GM18868 (cell line): Measurements from ENCODE around the gene S100A6.
A peak's percentile ranks its signal among the peaks of the same experiment; 100 is the strongest.
"Not testable (repeated sequence)": the region's sequence is repeated elsewhere in the genome, so short reads cannot be mapped to it uniquely, and the experiment has no call there.

Experiments
- ATAC-seq: cut with Tn5 transposase; IDR thresholded peaks from one replicate; pipeline ENCODE4 v1.9.1; 2021; ENCODE audit warnings: mild to moderate bottlenecking, moderate library complexity; ENCODE audit not compliant: unreplicated experiment

S100A6 gene

DNA sequence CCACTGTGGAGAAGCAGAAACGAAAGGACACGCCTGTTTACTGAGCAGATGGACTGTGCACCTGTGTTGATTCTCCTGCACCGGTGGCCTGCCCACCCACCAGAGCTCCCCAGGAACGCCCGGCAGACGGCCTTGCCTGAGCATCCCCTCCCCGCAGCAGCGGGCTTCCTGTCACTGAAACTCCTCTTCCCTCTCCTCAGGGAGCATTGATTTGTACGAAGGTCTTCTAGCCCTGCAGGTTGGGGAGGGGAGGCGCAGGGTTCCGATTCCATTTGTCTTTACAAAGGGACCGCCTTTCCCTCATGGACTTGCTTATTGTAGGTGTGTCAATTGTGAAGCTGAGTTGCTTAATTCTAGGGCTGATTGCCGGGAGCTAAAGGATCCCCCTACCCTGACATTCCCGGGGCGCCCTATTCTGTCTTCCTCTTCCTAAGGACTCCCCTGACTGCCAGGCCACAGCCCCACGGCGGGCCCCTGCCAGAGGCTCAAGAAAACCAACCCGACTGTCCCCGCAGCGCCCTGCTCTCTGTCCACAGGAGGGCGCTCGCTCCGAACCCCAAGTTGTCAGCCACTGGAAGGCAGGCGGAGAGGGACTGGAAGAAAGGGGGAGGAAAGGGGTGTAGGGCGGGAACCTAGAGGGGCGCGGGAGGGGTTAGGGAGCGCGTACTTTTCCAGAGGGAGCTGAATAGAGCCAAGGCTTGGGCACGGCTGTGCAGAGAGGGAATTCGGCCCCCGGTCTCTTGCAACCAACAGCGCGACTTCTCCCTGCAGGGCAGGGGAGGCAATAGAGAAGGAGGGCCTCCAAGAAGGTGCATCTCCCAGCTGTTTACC is 2.8 kb downstream of the S100A6 start:
- no peak for ATAC-seq

DNA sequence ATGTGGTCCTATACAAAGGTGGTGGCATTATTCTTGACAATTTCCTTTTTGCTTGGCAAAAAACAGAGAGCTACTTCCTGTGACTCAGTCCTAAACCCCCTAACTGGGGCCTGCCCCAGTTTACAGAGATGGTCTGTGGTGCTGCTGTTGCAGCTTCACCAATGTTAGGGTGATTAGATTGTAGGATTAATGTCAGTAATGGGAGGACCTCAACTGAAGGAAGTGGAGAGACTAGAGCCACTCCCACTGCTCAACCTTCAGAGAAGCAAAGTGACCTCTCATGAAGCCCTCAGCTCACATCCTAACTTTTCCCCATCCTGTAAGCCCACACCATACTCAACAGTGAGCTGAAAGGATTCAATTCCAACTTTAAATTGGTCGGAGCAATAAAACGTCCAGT is 3.6 kb downstream of the S100A6 start:
- no peak for ATAC-seq

DNA sequence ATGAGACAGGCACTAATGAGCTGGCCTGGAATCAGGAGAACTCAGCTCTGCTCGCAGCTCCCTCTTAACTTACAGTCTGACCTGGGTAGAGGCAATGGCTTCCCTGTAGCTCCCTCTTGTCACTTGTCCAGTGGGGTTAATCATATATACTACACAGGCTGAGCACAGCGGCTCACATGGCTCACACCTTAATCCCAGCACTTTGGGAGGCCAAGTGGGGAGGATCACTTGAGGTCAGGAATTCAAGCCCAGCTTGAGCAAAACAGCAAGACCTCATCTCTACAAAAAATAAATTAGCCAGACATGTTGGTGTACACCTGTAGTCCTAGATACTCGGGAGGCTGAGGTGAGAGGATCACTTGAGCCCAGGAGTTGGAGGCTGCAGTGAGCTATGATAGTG is 4.2 kb downstream of the S100A6 start:
- ATAC-seq: no peak

DNA sequence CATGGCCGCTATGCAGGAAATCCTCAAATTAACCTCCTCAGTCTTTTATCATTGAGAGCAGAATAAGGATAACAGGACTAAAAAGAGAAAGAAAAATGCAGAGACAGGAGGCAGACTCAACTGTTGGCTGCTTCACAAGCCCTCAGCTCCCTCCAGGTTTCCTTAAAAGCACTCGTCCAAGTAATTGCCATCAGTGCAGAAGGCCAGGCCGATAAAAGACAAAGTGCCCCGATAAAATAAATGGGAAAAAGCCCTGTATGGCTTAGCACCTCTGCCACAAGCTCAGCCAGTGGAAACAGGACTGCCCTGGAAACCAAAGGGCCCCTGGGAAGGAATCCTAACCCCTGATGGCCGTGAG is 8.1 kb downstream of the S100A6 start:
- ATAC-seq: no peak

DNA sequence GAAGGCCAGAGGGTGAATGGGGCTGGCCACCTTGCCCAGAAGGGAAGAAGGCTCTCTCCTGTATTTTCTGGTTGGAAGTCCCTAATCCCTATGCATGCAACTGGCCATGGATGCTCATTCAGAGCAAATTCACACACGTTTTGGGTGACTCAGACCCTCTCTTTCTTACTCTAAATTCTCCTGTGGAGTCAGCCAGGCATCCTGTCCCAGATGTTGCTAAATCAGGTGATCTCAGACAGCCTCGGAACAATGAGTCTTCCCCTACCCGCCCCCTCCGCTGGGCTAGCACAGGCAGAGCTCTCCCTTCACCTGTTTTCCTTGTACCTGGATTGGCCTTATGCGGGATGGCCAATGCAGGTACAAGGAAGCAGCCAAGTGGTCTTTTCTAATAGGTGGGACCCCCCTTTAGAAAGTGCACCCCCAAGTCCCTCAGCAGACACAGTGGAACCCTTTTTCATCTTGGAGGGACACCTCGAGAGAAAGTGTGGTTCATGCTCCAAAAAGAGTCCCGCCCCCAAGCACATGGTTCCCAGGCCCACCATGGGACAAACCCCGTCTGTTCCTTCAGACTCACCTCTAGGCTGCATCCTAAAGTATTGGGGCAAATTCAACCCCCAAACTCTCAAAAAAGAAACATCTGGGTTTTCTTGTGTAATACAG is 8.6 kb downstream of the S100A6 start:
- no peak for ATAC-seq

DNA sequence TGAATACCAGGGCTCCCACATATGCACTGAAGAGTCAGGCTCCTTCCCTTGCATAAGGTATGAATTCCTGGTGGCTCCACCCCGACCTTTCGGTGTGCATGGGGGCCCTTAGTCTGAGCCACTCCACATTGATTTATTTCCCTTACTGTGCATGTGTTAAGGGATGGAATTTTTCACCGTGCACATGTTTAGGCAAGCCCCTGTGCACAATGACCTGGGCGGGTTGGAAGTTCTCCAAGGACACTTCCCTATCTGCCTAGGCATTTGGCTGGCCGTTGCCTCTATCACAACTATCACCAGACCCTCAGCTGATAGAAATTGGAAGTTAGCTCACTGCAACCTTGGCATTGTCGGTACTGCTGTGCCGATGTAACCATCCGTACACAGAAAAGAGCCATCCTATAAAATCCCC is 9.7 kb downstream of the S100A6 start:
- no peak for ATAC-seq

DNA sequence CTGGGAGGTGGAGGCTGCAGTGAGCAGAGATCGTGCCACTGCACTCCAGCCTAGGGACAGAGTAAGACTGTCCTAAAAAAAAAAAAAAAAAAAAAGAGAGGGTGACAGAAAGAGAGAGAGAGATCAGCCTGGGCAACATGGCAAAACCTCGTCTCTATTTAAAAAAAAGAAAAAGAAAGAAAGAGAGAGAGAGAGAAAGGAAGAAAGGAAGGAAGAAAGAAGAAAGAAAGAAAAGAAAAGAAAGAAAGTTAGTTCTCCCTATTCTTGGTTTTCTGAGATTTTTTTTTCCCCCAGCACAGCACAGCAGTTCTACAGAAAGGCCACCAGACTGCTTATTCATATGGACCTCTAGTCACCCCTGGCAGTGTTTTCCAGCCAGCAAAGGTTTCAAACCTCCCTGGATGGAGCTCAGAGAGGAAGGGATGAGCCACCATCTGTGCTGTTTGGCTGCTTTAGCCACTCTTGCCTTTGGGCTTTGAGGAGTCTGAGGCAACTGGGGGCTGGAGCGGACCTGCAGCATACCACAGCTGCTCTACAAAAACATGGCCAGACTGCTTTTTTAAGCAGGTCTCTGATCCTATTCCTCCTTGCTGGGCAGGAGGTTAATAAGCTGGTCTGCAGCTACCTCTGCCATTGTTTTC is 10.6 kb downstream of the S100A6 start:
- no peak for ATAC-seq

DNA sequence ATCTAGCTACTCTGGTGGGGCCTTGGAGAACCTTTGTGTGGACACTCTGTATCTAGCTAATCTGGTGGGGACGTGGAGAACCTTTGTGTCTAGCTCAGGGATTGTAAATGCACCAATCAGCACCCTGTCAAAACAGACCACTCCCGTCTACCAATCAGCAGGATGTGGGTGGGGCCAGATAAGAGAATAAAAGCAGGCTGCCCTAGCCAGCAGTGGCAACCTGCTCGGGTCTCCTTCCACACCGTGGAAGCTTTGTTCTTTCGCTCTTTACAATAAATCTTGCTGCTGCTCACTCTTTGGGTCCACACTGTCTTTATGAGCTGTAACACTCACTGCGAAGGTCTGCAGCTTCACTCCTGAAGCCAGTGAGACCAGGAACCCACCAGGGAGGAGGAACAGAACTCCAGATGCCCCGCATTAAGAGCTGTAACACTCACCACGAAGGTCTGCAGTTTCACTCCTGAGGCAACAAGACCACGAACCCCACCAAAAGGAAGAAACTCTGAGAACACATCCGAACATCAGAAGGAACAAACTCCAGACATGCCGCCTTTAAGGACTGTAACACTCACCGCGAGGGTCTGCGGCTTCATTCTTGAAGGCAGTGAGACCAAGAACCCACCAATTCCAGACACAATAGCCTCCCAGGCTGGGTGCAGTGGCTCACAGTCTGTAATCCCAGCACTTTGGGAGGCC is 13.3 kb downstream of the S100A6 start:
- not testable (repeated sequence) for ATAC-seq

DNA sequence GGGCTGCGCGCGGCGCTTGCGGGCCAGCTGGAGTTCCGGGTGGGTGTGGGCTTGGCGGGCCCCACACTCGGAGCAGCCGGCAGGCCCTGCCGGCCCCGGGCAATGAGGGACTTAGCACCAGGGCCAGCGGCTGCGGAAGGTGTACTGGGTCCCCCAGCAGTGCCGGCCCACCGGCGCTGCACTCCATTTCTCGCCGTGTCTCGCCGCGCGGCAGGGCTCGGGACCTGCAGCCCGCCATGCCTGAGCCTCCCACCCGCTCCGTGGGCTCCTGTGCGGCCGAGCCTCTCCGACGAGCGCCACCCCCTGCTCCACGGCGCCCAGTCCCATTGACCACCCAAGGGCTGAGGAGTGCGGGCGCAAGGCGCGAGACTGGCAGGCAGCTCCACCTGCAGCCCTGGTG is 14.0 kb downstream of the S100A6 start:
- ATAC-seq: not testable (repeated sequence)

DNA sequence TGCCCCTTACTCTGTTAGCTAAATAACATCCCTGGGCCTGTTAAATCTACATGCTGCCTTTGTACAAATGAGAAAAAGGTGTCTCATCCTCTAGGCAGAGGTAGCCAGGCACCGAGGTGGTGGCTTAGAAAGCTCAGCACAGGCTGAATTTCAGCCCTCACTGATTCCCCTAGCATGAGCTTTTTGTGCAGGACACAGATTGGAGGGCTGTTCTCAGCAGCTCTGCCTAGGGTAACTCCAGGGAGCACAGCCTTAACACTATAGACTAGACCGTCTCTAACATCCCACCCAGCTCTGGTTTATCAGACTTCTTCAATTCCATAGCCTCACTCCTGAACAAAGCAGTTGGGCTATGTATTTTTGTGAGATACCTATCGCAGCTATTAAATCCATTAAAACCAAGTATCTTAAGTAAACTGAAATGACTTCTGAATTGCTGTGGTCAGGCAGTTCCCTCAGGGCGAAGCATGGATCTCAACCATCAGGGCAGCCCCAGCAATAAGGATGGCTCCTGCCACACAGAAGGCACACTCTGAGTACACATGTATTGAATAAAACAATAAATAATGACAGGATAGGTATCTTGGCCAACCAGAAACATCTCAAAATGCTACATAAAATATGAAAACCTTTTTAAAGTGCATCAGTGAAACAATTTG is 14.8 kb downstream of the S100A6 start:
- ATAC-seq: no peak

DNA sequence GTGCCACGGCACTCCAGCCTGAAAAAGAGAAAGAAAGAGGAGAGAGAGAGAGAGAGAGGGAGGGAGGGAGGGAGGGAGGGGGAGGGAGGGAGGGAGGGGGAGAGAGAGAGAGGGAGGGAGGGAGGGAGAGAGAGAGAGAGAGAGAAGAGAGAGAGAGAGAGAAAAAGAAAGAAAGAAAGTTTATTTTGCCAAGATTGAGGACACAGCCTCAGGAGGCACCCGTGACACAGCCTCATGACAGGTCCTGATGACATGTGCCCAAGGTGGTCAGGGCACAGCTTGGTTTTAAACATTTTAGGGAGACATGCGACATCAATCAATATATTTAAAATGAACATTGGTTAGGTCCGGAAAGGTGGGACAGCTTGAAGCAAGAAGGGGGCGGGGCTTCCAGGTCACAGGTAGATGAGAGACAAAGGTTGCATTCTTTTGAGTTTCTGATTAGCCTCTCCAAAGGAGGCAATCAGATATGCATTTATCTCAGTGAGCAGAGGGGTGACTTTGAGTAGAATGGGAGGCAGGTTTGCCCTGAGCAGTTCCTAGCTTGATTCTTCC is 15.6 kb downstream of the S100A6 start:
- not testable (repeated sequence) for ATAC-seq

DNA sequence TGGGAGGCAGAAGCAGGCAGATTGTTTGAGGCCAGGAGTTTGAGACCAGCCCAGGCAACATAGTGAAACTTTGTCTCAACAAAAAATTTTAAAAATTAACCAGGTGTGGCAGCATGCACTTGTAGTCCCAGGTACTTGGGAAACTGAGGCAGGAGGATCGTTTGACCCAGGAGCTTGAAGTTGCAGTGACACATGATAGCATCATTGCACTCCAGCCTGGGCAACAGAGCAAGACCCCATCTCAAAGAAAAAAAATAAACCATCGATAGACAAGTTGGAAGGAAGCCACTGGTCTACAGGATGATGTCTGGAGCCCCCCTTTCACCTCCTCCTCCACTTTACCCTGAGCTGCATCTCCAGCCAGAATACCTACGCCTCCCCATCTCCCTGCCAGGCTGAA is 16.5 kb downstream of the S100A6 start:
- ATAC-seq: no peak

DNA sequence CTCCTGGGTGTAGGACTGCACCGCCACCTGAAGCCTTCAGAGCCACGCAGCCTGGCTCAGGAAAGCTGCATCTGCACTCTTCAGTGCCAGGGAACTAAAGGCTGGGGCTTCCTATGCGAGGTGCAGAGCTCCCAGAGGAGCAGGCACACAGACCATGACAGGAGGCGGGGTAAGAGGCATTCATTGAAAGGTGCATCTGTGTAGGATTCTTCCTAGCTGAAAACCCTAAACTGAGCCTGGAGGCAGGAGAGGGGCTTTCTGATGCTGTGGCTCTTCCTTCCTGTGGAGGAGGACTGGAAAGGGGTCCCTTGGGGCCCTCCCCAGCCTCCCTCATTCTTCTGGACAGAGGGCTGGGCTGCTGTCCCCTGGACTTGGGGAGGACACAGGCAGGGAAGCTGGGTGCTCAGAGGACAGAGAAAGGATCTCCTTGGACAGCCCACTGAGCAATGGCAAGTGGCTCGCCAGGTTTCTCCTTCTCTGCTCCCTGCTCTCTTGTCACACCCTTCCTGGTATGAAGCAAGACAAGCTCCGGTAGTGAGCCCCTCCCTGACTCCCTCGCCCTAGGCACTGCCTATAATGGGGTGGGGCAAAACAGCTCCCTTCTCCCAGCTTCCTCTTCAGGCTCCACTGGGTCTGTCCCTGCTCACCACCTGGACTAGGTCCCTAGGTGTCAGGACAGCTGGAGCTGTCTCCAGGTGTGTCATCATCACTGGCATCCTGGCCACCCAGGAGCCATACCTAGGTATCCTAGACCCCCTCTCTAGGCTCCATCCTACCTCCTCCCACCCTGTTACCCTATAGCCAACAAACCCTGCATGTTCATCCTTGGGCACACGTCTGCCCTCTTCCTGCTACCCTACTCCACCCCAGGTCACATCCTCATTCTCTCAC is 20.0 kb downstream of the S100A6 start:
- no peak for ATAC-seq

DNA sequence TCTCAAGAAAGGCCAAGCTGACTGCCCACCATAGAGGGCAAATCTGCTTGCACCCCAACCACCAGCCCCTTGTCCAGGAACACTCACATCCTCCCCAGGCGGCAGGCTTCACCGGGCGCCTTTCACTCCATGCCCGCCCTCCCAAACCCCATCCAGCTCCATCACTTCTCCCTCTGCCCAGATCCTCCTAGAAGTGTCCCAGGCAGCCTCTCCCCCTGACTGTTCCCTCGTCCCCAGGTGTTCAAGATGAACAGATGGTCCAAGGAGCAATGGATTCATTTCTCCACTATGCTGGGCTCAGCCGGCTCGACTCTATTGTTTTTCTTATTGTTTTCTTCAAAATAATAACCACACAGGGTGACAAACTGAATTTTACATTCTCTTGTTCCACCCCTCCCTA is 22.1 kb downstream of the S100A6 start:
- no peak for ATAC-seq

DNA sequence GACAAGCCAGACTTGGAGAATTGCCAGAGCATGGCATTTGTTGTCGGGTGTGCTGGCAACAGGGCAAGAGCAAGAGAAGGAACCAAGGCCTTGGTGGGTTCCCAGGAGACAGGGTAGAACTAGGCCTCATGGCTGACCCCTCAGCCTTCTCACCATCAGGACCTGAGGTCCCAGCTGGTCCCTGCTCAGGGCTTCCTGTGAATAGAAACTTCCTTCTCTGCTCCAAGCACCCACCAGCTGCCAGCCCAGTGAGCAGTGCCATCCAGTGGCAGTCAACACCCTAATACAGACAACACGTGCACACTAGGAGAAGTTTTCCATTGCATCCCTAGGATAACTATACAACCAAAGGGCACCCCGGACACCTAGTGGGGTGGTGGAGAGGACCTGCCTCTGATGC is 22.8 kb downstream of the S100A6 start:
- ATAC-seq: no peak

DNA sequence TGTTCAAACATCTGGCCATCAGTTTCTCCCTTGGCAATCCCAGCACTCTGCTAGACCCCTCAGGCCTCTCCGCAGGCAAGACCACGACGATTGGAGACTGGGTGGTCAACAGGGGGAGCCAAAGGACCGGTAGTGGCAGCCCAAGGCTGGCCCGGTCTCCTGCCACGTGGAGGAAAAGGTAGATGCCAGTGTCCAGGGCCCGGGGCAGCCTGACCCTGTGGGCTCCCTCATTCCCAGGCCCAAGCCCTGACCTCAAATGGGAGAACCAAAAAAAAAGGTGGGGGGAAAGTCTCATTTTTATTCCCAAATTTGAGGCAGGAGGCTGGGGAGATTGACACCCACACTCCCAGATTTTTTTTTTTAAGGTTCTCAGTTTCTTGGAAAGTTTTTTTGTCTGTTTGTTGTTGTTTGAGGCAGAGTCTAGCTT is 24.8 kb downstream of the S100A6 start:
- ATAC-seq: peak; percentile 59

DNA sequence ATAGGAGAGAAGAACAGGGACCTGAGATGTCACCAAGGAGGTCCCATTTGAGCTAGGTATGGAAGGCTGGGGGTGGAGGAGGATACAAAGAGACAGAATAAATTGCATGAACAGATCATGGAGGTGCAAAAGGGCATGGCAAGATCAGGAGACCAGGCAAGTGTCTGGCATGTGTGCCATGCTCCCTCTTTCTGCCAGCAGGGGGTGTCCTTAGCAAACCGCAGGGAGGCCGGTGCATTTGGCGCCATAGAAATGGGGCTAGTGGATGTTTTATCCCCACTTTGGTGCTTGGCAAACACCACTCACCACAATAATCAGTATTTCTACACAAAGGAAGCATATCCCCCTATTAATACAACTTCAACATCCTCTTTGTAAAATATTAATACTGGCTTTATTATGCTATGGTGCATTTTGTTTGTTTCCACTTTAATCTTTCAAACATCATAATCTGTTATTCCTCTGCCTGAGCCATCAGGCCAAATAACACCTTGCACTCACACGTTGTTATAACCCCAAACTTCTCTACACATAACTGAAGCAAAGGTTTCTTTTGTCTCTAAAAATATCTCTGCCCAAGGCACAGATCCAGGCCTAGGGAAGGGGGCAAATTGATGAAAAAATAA is 25.9 kb downstream of the S100A6 start:
- ATAC-seq: no peak

DNA sequence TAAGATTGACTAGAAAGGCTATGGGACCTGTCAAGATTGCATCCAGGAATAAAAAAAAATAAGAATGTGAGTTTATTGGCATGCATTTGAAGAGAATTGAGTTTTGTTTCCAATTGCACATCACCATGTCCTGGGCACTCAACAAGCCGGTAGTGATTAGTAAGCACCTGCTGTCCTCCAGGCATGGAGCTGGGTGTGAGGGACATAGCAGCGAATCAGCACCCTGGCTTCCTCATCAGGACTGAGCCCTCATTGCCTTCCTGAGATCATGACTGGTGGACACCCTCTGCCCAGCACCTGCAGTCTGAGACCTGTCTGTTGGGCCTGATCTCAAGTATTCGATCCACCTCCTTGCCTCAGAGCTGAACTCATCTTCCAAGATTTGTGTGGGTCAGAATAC is 26.8 kb downstream of the S100A6 start:
- ATAC-seq: no peak

DNA sequence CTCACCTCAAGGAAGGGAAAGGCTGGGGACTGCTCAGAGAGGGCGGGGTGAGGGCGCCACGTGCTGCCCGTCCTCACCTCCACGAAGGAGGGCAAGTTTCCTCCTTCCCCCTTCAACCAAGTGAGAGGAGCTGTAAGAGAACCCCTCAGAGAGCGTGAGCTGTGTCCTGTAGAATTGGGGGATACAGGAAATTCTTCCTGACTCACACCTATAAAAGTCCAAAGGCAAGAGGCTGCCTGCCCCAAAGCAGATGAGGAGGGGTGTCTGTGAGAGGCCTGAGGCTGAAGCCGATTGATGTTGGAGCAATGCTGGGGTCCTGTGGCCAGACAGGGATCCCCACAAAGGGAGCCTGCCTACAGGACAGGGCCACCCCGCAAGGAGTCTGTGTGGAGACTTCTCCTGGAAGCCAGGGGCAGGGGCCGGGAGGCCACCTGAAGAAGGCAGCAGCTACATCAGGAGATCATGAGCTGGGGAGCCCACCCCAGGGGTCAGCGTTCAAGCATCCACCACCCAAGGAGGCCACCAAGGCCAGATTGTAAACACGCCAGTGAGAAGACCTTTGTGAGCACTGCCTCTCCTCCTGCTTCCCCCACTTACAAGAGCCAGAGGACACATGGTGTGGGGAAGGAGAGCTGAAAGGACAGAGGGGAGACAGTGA is 27.7 kb downstream of the S100A6 start:
- ATAC-seq: no peak
